Endodermal cell (in vitro differentiated cells): Measurements from ENCODE around the gene FARP2. TPM values are rescaled to one million over a fixed set of nuclear protein-coding genes. Genes with fewer than 3 reads are reported as not detected.
"Not testable (repeated sequence)": the region's sequence is repeated elsewhere in the genome, so short reads cannot be mapped to it uniquely, and the experiment has no call there.

Source experiments
- DNase-seq: peaks from one replicate; pipeline ENCODE4 v3.0.0-alpha.2; 2017
- H3K27ac ChIP-seq: 2 replicates; pipeline ENCODE4 v1.5.1; 2013; ENCODE audit warnings: mild to moderate bottlenecking, low read depth, low read length, moderate library complexity
- H3K27me3 ChIP-seq: 2 replicates; pipeline ENCODE4 v1.6.1; 2013; ENCODE audit warnings: mild to moderate bottlenecking, low read length, moderate library complexity; ENCODE audit not compliant: insufficient read depth, control insufficient read depth, poor library complexity, severe bottlenecking
- H3K36me3 ChIP-seq: 2 replicates; pipeline ENCODE4 v1.7.0; 2013; ENCODE audit warnings: mild to moderate bottlenecking, low read length, moderate library complexity; ENCODE audit not compliant: control insufficient read depth, insufficient read depth
- H3K4me1 ChIP-seq: one replicate; pipeline ENCODE4 v1.7.0; 2013; ENCODE audit warnings: low read length; ENCODE audit not compliant: control insufficient read depth, insufficient read depth
- H3K4me3 ChIP-seq: 2 replicates; pipeline ENCODE4 v1.5.1; 2013; ENCODE audit warnings: mild to moderate bottlenecking, low read length, moderate library complexity
- H3K9ac ChIP-seq: 2 replicates; pipeline ENCODE4 v1.6.1; 2013; ENCODE audit warnings: mild to moderate bottlenecking, low read length, moderate library complexity; ENCODE audit not compliant: poor library complexity, severe bottlenecking; ENCODE audit errors: extremely low read depth
- H3K9me3 ChIP-seq: 2 replicates; pipeline ENCODE4 v1.6.1; 2013; ENCODE audit warnings: mild to moderate bottlenecking, low read length, moderate library complexity; ENCODE audit not compliant: control insufficient read depth
- H3K27ac Mint-ChIP-seq: 2 replicates; pipeline ENCODE4 v1.8.0; 2020; ENCODE audit warnings: mixed read lengths
- H3K27me3 Mint-ChIP-seq: 2 replicates; pipeline ENCODE4 v1.8.0; 2021; ENCODE audit warnings: mild to moderate bottlenecking, mixed read lengths; ENCODE audit not compliant: insufficient read depth
- H3K36me3 Mint-ChIP-seq: 2 replicates; pipeline ENCODE4 v1.8.0; 2020; ENCODE audit warnings: low read depth, mixed read lengths
- H3K4me1 Mint-ChIP-seq: 2 replicates; pipeline ENCODE4 v1.8.0; 2020; ENCODE audit warnings: mixed read lengths
- H3K4me3 Mint-ChIP-seq: 2 replicates; pipeline ENCODE4 v1.8.0; 2020; ENCODE audit warnings: mild to moderate bottlenecking, moderate library complexity, mixed read lengths
- H3K9me3 Mint-ChIP-seq: 2 replicates; pipeline ENCODE4 v1.8.0; 2020; ENCODE audit warnings: mild to moderate bottlenecking, mixed read lengths
- CTCF ChIP-seq: fragments of 200-600 bp; sonication (generic); conservative IDR thresholded peaks from 2 replicates; pipeline ENCODE4 v1.5.0; 2021; ENCODE audit warnings: antibody characterized with exemption, mild to moderate bottlenecking
- WGBS, 2 experiments: methylation state at CpG; one replicate each; pipeline versions ENCODE4 v1.1.5 to v1.1.7; 2013; ENCODE audit warnings: missing lambda C conversion rate in 2 of 2, mixed read lengths in 1 of 2; ENCODE audit not compliant: insufficient coverage in 1 of 2, insufficient read length in 1 of 2; 5-methylcytosine and 5-hydroxymethylcytosine counted together
- total RNA-seq, 2 donors: library from RNA; stranded (reverse); fragmentation: NEBNext Ultra II Directional in 1 of 2; extraction: Animal tissue kit (Norgen Biotek cat#: 25700) in 1 of 2; gene quantifications; 2 replicates in 1 of 2; 3 replicates in 1 of 2; pipeline ENCODE4 v1.2.1, GENCODE V29; 2021

FARP2 gene
- total RNA-seq, 2 donors from 2014 or later = 36.4 to 51.4 TPM

GRCh38 chr2:241505781-241506201 is 149.7 kb downstream of the FARP2 start:
- no peak overlapping the region for H3K4me3 Mint-ChIP-seq
- no peak overlapping the region for H3K9ac ChIP-seq
- TF ChIP-seq CTCF = no peak
- peaks cover 18% of the 10 kb centered on the region for H3K36me3 Mint-ChIP-seq
- H3K9me3 Mint-ChIP-seq = no peaks in the 10 kb centered on the region
- no peaks in the 10 kb centered on the region for H3K27me3 ChIP-seq
- H3K9me3 ChIP-seq = no peaks in the 10 kb centered on the region
- peak overlapping the region; percentile 68 for H3K27ac Mint-ChIP-seq
- peaks cover 9% of the 10 kb centered on the region for H3K27me3 Mint-ChIP-seq
- H3K4me1 Mint-ChIP-seq = peaks cover 10% of the 10 kb centered on the region
- peaks cover 24% of the 10 kb centered on the region for H3K36me3 ChIP-seq
- no peak overlapping the region for H3K4me3 ChIP-seq
- H3K4me1 ChIP-seq = no peaks in the 10 kb centered on the region
- no peak for DNase-seq
- WGBS, 2 experiments = 93 to 95% methylated on average over 3 to 7 of the region's 7 CpGs
- no peak overlapping the region for H3K27ac ChIP-seq

GRCh38 chr2:241506317-241506716 is 150.2 kb downstream of the FARP2 start:
- H3K9ac ChIP-seq, H3K27ac ChIP-seq, H3K4me1 ChIP-seq, H3K9me3 Mint-ChIP-seq, H3K9me3 ChIP-seq, H3K27ac Mint-ChIP-seq, H3K27me3 Mint-ChIP-seq, H3K27me3 ChIP-seq, DNase-seq: not testable (repeated sequence)
- Mint-ChIP-seq H3K4me1 (peaks cover 10% of the 10 kb centered on the region), H3K4me3 (peak overlapping the region; percentile 78), H3K36me3 (peaks cover 15% of the 10 kb centered on the region)
- Histone ChIP-seq H3K4me3 (peak overlapping the region; percentile 87), H3K36me3 (peaks cover 18% of the 10 kb centered on the region)
- WGBS, 2 experiments = 96 to 98% methylated on average over 11 of the region's 11 CpGs

- WGBS, 2 experiments = 51 to 55% methylated on average over 12 to 19 of the region's 19 CpGs
These were observed 150.8 kb downstream of the FARP2 start for GRCh38 chr2:241506793-241507429.

More at GRCh38 chr2:241506793-241507429, 150.8 kb downstream of the FARP2 start:
- no peak for DNase-seq
- H3K27me3 ChIP-seq = no peaks in the 10 kb centered on the region
- no peaks in the 10 kb centered on the region for H3K4me1 ChIP-seq
- H3K9ac ChIP-seq = peak overlapping the region; percentile 73
- Mint-ChIP-seq H3K27me3 (peaks cover 9% of the 10 kb centered on the region), H3K27ac (peak overlapping the region; percentile 75), H3K9me3 (no peaks in the 10 kb centered on the region), H3K4me1 (peaks cover 10% of the 10 kb centered on the region), H3K36me3 (peaks cover 12% of the 10 kb centered on the region), H3K4me3 (peak overlapping the region; percentile 78)
- H3K9me3 ChIP-seq = no peaks in the 10 kb centered on the region
- H3K36me3 ChIP-seq = peaks cover 15% of the 10 kb centered on the region
- no peak for TF ChIP-seq CTCF
- peak overlapping the region; percentile 87 for H3K4me3 ChIP-seq
- no peak overlapping the region for H3K27ac ChIP-seq
